ENCODE measurements around the gene PPP2R2C.

DNA sequence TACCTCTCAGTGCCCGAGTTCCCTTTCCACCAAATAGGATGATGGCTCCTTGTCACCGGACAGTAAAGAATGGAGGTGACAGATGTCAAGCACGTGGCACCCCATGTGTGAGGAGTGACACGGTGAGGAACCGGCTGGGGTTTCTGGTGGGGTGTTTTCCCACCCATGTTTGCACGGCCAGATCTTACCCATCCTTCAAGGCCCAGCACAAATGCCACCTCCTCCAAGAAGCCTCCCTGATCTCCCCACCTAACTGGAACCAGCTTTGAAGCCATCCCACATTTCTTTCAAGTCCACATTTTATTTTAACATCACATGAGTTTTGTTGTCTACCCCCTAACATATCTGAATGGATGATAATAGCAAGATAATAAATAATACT is 139.8 kb downstream of the PPP2R2C start:
- TF ChIP-seq CTCF (conservative IDR thresholded peaks at IDR 0.05; ENCODE audit: low read depth, low read length) (no peak), EZH2 (IDR thresholded peaks at IDR 0.05; ENCODE audit: borderline replicate concordance, low read depth, low read length, poor library complexity, severe bottlenecking) (no peak)
